DOHH2 (cell line): Measurements from ENCODE around the gene SMPD1.

ENCODE experiments used
- CTCF ChIP-seq: fragments of 200-600 bp; sonication (generic); IDR thresholded peaks from one replicate; pipeline ENCODE4 v1.5.1; 2014; ENCODE audit warnings: antibody characterized with exemption, mild to moderate bottlenecking, low read depth, low read length; ENCODE audit not compliant: poor library complexity, severe bottlenecking
- EZH2phosphoT487 ChIP-seq: fragments of 200-600 bp; sonication (generic); IDR thresholded peaks from 2 replicates; pipeline ENCODE4 v1.6.1; 2017; ENCODE audit warnings: borderline replicate concordance, mild to moderate bottlenecking, antibody characterized with exemption, low read length, moderate library complexity, mixed read lengths

GRCh38 chr11:6387811-6388599 is 2.3 kb upstream of the SMPD1 start:
- TF ChIP-seq CTCF (no peak), EZH2phosphoT487 (no peak)
